GM23248 (cell line): Measurements from ENCODE around the gene SLC1A7. TPM values are rescaled to one million over a fixed set of nuclear protein-coding genes. Genes with fewer than 3 reads are reported as not detected.

Source experiments
- DNase-seq: peaks from one replicate; pipeline ENCODE4 v3.0.0-alpha.2; 2015
- H2AFZ ChIP-seq: fragments of 200-600 bp; sonication (generic); 2 replicates; pipeline ENCODE4 v1.6.1; 2016; ENCODE audit warnings: antibody characterized with exemption
- H3F3A ChIP-seq: fragments of 200-600 bp; sonication (generic); 2 replicates; pipeline ENCODE4 v1.6.1; 2016; ENCODE audit warnings: mild to moderate bottlenecking, antibody characterized with exemption, mixed run types; ENCODE audit not compliant: insufficient read depth
- H3K27ac ChIP-seq: fragments of 200-600 bp; sonication (generic); 2 replicates; pipeline ENCODE4 v1.5.1; 2016; ENCODE audit warnings: mild to moderate bottlenecking
- H3K27me3 ChIP-seq: fragments of 200-600 bp; sonication (generic); replicated peaks from 2 replicates; pipeline ENCODE4 v1.6.1; 2016; ENCODE audit warnings: mild to moderate bottlenecking; ENCODE audit not compliant: insufficient read depth
- H3K36me3 ChIP-seq: fragments of 200-600 bp; sonication (generic); 2 replicates; pipeline ENCODE4 v1.6.1; 2016; ENCODE audit warnings: low read depth, mild to moderate bottlenecking
- H3K4me1 ChIP-seq: fragments of 200-600 bp; sonication (generic); 2 replicates; pipeline ENCODE4 v1.6.1; 2016; ENCODE audit warnings: mild to moderate bottlenecking; ENCODE audit not compliant: insufficient read depth
- H3K4me2 ChIP-seq: fragments of 200-600 bp; sonication (generic); one replicate; pipeline ENCODE4 v1.6.1; 2016; ENCODE audit warnings: mild to moderate bottlenecking; ENCODE audit not compliant: unreplicated experiment
- H3K4me3 ChIP-seq: fragments of 200-600 bp; sonication (generic); 2 replicates; pipeline ENCODE4 v1.5.1; 2016; ENCODE audit warnings: mild to moderate bottlenecking
- H3K79me2 ChIP-seq: fragments of 200-600 bp; sonication (generic); 2 replicates; pipeline ENCODE4 v1.6.1; 2016; ENCODE audit warnings: mild to moderate bottlenecking; ENCODE audit not compliant: insufficient read depth
- H3K9ac ChIP-seq: fragments of 200-600 bp; sonication (generic); 2 replicates; pipeline ENCODE4 v1.6.1; 2016; ENCODE audit warnings: mild to moderate bottlenecking
- H3K9me2 ChIP-seq: fragments of 200-600 bp; sonication (generic); 2 replicates; pipeline ENCODE4 v1.6.1; 2016; ENCODE audit warnings: mixed run types, mild to moderate bottlenecking, moderate library complexity; ENCODE audit not compliant: insufficient read depth
- H3K9me3 ChIP-seq: fragments of 200-600 bp; sonication (generic); one replicate; pipeline ENCODE4 v1.6.1; 2017; ENCODE audit warnings: low read depth
- H4K20me1 ChIP-seq: fragments of 200-600 bp; sonication (generic); 2 replicates; pipeline ENCODE4 v1.6.0; 2016; ENCODE audit not compliant: insufficient read depth
- EZH2 ChIP-seq: fragments of 200-600 bp; sonication (generic); IDR thresholded peaks from 2 replicates; pipeline ENCODE4 v1.6.1; 2018; ENCODE audit warnings: antibody characterized with exemption, mild to moderate bottlenecking; ENCODE audit not compliant: insufficient read depth, poor library complexity, severe bottlenecking
- EZH2phosphoT487 ChIP-seq: fragments of 200-600 bp; sonication (generic); IDR thresholded peaks from 2 replicates; pipeline ENCODE4 v1.6.1; 2018; ENCODE audit warnings: antibody characterized with exemption, moderate library complexity, mild to moderate bottlenecking, low read depth; ENCODE audit not compliant: insufficient read depth
- WGBS, 2 experiments: methylation state at CpG; one replicate each; pipeline ENCODE4 v1.1.6; 2015 to 2017; ENCODE audit warnings: low lambda C conversion rate in 2 of 2, low coverage in 1 of 2; ENCODE audit errors: missing lambda C conversion rate in 2 of 2; 5-methylcytosine and 5-hydroxymethylcytosine counted together
- in situ Hi-C: fragments of 300-500 bp; cut with MboI; formaldehyde crosslinking; loops from 2 replicates; pipeline ENCODE4 v1.15.0; 2020
- polyA plus RNA-seq: library from polyadenylated mRNA; unstranded; fragments of >200 nt; fragmentation: Nextera tagmentation; extraction: Ambion mirVana; gene quantifications from 2 replicates; pipeline ENCODE4 v1.2.1, GENCODE V29; 2016
- total RNA-seq: library from RNA; depleted of rRNA; stranded (reverse); fragments of >200 nt; shearing (Covaris generic); gene quantifications from 2 replicates; pipeline ENCODE4 v1.2.3, GENCODE V29; 2014

Gene SLC1A7
- total and polyA plus RNA-seq, 2 experiments from 2014 or later = 0.51 TPM; not detected in 1

- H3K36me3 ChIP-seq = no peaks in the 10 kb centered on the region
- no peaks in the 10 kb centered on the region for H3F3A ChIP-seq
- TF ChIP-seq EZH2 (no peak), EZH2phosphoT487 (no peak)
- H3K4me1 ChIP-seq = no peaks in the 10 kb centered on the region
- DNase-seq = no peak
- H3K79me2 ChIP-seq = no peaks in the 10 kb centered on the region
- no peaks in the 10 kb centered on the region for H3K9me2 ChIP-seq
- H3K9ac ChIP-seq = no peak overlapping the region
- in situ Hi-C loops = no loop called here
- H4K20me1 ChIP-seq = no peaks in the 10 kb centered on the region
- WGBS, 2 experiments = 47 to 50% methylated on average over 2 of the region's 2 CpGs
- no peak overlapping the region for H3K27ac ChIP-seq
- H2AFZ ChIP-seq = no peak overlapping the region
- no peak overlapping the region for H3K4me2 ChIP-seq
- H3K27me3 ChIP-seq = no peaks in the 10 kb centered on the region
- H3K9me3 ChIP-seq = no peaks in the 10 kb centered on the region
- no peak overlapping the region for H3K4me3 ChIP-seq
These were observed 18.5 kb upstream of the SLC1A7 start for GRCh38 chr1:53160924-53161378.

- Histone ChIP-seq H3K9ac (no peak overlapping the region), H3K4me1 (peaks cover 6% of the 10 kb centered on the region), H2AFZ (no peak overlapping the region), H3K27me3 (no peaks in the 10 kb centered on the region), H3K4me3 (no peak overlapping the region), H3K9me3 (no peaks in the 10 kb centered on the region), H3K9me2 (no peaks in the 10 kb centered on the region), H3F3A (no peaks in the 10 kb centered on the region; the same call in 1 of the 2 replicates), H3K4me2 (no peak overlapping the region), H3K27ac (no peak overlapping the region), H4K20me1 (no peaks in the 10 kb centered on the region), H3K79me2 (no peaks in the 10 kb centered on the region), H3K36me3 (no peaks in the 10 kb centered on the region)
- in situ Hi-C loops = no loop called here
- DNase-seq = no peak
- no peak for TF ChIP-seq EZH2phosphoT487
- TF ChIP-seq EZH2 = no peak
- 42 to 57% methylated on average over 1 of the region's 1 CpG for WGBS, 2 experiments
These were observed 16.5 kb upstream of the SLC1A7 start for GRCh38 chr1:53158900-53159299.

GRCh38 chr1:53156783-53157182 is 14.3 kb upstream of the SLC1A7 start:
- in situ Hi-C loops = no loop called here
- Histone ChIP-seq H3F3A (no peaks in the 10 kb centered on the region; the same call in 1 of the 2 replicates), H3K79me2 (no peaks in the 10 kb centered on the region), H3K4me1 (peaks cover 12% of the 10 kb centered on the region), H3K9ac (no peak overlapping the region), H3K27me3 (no peaks in the 10 kb centered on the region), H3K27ac (no peak overlapping the region), H3K4me3 (no peak overlapping the region), H3K4me2 (no peak overlapping the region), H3K9me2 (no peaks in the 10 kb centered on the region), H4K20me1 (no peaks in the 10 kb centered on the region), H2AFZ (no peak overlapping the region), H3K9me3 (no peaks in the 10 kb centered on the region), H3K36me3 (no peaks in the 10 kb centered on the region)
- no peak for DNase-seq
- TF ChIP-seq EZH2 = no peak
- TF ChIP-seq EZH2phosphoT487 = no peak
- WGBS, 2 experiments = 89% methylated on average over 3 of the region's 3 CpGs

- Histone ChIP-seq H3K4me1 (peaks cover 12% of the 10 kb centered on the region), H3K27me3 (no peaks in the 10 kb centered on the region), H3F3A (no peaks in the 10 kb centered on the region; the same call in 1 of the 2 replicates), H3K79me2 (no peaks in the 10 kb centered on the region), H2AFZ (no peak overlapping the region), H3K36me3 (no peaks in the 10 kb centered on the region), H4K20me1 (no peaks in the 10 kb centered on the region), H3K9ac (no peak overlapping the region), H3K27ac (no peak overlapping the region), H3K9me2 (no peaks in the 10 kb centered on the region), H3K4me2 (no peak overlapping the region), H3K9me3 (no peaks in the 10 kb centered on the region), H3K4me3 (no peak overlapping the region)
- in situ Hi-C loops = no loop called here
- 83% methylated on average over 7 of the region's 7 CpGs for WGBS, 2 experiments
- no peak for DNase-seq
- TF ChIP-seq EZH2phosphoT487 (no peak), EZH2 (no peak)
These were observed 13.5 kb upstream of the SLC1A7 start for GRCh38 chr1:53155945-53156344.

GRCh38 chr1:53155534-53155933 is 13.1 kb upstream of the SLC1A7 start:
- WGBS, 2 experiments = 93 to 97% methylated on average over 1 of the region's 1 CpG
- H3K36me3 ChIP-seq = no peaks in the 10 kb centered on the region
- no peak overlapping the region for H3K4me3 ChIP-seq
- no peaks in the 10 kb centered on the region for H3K27me3 ChIP-seq
- H3K4me2 ChIP-seq = no peak overlapping the region
- no peaks in the 10 kb centered on the region; the same call in 1 of the 2 replicates for H3F3A ChIP-seq
- H3K79me2 ChIP-seq = no peaks in the 10 kb centered on the region
- peaks cover 12% of the 10 kb centered on the region for H3K4me1 ChIP-seq
- no peak overlapping the region for H3K27ac ChIP-seq
- TF ChIP-seq EZH2phosphoT487 (no peak), EZH2 (no peak)
- H3K9me2 ChIP-seq = no peaks in the 10 kb centered on the region
- H3K9ac ChIP-seq = no peak overlapping the region
- no peak for DNase-seq
- in situ Hi-C loops = no loop called here
- H4K20me1 ChIP-seq = no peaks in the 10 kb centered on the region
- no peak overlapping the region for H2AFZ ChIP-seq
- no peaks in the 10 kb centered on the region for H3K9me3 ChIP-seq
